K562 treated with DMSO at 1 percent for 48 hours (cell line): ENCODE measurements around the gene PLXDC2. TPM values are rescaled to one million over a fixed set of nuclear protein-coding genes. Genes with fewer than 3 reads are reported as not detected.

ENCODE experiments used
- total RNA-seq: library from RNA; unstranded; fragments of 300-600 nt; gene quantifications from 2 replicates; pipeline ENCODE4 v1.2.3, GENCODE V29; 2022; ENCODE audit warnings: low replicate concordance; ENCODE audit errors: extremely low read depth

Gene PLXDC2
- total RNA-seq: not detected in 2 replicates

GRCh38 chr10:19816411-19817230 lies at the start of gene PLXDC2:
PLXDC2 (plus strand) TSS chr10:19816432.

